CD4-positive, alpha-beta T cell treated with Interleukin-6 for 4 hours (primary cell): Measurements from ENCODE around the gene CNGB1.
"Not testable (repeated sequence)": the region's sequence is repeated elsewhere in the genome, so short reads cannot be mapped to it uniquely, and the experiment has no call there.

ENCODE experiments used
- DNase-seq: peaks from one replicate; pipeline ENCODE4 v3.0.0-alpha.2; 2020; ENCODE audit warnings: mixed read lengths

CNGB1 gene

DNA sequence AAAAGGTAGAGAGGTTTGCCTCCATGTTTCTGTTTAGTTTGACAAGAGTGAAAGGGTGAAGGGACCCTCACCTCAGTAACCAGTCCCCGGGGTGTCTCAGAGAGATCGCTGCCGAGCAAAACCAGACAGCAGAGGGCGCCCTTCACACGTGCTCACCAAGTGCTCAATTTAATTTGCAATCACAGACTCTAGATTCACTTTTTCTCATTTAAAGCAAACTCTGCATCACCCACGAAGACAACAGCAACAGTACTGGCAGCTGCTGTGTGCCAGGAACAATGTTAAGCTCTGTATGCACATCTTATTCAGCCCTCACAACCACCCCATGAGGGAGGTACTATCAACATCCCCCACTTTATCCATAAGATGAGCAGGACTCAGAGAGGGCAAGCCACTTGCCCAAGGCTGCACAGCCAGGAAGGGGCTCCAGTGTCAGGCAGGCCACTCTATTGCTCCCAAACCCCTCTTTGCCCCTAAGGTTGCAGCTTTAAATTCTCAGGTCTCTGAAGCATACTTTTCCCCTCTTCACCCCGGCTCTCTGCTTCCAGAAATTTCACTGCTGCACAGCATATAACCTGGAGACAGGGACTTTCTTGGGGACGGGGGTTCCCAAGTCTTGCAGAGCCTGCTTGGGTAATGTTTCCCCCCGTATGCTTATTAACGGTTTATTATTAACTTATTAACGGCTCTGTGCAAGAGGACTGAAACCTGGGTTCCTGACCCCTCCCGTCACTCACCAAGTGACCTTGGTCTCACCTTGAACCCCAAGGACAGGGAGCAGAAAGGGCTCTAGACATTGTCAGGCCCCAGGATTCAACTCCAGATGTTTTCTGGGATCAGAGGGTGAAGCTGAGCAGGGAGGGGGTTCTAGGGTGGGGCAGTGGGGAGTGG, 70.9 kb downstream of the CNGB1 start:
- DNase-seq: peak; percentile 85

GRCh38 chr16:57898961-57899360, 72.0 kb downstream of the CNGB1 start:
- DNase-seq: no peak

DNA sequence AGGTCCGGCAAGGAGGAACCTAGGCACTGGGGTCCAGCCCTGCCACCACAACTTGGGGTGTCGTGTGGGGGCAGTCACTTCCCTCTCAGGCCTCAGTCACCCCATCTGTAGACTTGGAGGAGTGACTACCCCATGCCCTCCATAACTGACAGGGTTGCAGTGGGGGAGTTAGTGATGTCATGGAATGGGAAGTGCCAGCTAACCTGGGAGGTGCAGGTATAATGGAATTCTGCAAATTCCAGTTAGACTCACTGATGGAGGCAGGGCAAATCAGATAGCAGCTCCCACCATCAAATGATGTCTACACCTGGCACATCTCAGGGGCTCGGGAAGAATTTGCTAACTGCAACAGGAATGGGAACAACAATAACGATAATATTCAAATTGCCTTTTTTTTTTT, 72.9 kb downstream of the CNGB1 start:
- no peak for DNase-seq

DNA sequence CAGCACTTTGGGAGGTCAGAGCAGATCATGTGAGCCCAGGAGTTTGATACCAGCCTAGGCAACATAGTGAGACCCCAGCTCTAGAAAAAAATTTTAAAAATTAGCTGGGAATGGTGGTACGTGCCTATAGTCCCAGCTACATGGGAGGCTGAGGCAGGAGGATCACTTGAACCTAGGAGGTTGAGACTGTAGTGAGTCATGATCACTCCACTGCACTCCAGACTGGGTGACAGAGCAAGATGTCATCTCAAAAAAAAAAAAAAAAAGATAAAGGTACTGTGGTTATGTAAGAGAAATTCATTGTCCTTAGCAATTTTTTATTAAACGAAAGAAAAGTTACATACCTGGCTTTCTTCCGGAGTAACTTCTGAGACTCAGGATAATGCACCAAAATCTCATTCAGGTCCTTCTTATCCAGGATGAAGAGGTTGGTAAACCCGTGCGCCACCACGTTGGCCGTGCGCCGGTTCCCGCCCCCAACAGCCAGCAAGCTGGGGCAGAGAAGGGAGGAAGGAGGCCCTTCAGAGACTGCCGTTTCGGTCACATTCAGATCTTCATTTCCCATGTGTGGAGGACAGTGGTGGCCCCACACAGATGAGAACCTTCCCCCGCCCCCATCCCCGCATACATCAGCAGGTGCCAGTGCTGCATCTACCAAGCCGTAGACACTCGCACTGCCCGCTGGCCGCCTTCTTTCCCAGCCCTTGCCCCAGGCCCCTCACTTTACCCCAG, 73.7 kb downstream of the CNGB1 start:
- DNase-seq: no peak

DNA sequence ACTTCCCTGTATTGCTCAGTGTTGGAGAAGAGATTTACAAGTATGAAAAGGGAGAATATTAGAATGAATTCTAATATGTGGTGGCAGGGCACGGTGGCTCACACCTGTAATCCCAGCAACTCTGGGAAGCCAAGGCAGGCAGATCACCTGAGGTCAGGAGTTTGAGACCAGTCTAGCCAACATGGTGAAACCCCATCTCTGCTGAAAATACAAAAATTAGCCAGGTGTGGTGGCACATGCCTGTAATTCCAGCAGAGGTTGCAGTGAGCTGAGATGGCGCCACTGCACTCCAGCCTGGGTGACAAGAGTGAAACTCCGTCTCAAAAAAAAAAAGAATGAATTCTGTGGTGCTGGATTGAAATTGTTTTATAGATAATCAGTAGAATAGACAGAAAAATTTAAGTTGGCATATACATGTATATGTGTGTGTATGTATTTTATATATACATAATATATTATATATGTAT, 75.8 kb downstream of the CNGB1 start:
- not testable (repeated sequence) for DNase-seq

DNA sequence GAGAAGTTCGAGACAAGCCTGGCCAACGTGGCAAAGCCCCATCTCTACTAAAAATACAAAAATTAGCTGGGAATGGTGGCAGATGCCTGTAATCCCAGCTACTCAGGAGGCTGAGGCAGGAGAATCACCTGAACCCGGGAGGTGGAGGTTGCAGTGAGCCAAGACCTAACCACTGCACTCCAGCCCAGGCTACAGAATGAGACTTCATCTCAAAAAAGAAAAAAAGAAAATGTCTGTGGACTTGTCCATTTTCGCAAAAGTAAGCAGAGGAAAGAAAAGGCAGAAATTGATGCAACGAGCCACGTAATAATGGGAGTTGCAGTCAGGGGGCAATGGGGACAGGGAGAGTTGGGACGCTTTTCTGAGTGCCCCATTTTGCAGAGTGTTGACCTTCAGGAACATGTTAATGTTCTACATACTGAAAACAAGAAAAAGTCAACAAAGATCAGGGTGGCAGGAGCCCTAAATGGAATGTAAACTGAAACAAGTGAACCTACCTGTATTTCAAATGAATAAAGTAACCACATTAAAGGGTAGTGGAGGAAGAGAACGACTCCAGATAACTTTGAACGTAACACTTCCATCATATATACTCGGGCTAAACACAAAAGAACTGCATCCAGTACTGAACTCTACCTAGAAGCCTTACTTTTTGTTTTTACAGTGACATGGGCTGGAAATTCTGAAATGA, 76.4 kb downstream of the CNGB1 start:
- DNase-seq: no peak

GRCh38 chr16:57893559-57894389, 77.2 kb downstream of the CNGB1 start:
- no peak for DNase-seq

- DNase-seq: no peak
These were observed 77.7 kb downstream of the CNGB1 start for GRCh38 chr16:57893217-57893558.

DNA sequence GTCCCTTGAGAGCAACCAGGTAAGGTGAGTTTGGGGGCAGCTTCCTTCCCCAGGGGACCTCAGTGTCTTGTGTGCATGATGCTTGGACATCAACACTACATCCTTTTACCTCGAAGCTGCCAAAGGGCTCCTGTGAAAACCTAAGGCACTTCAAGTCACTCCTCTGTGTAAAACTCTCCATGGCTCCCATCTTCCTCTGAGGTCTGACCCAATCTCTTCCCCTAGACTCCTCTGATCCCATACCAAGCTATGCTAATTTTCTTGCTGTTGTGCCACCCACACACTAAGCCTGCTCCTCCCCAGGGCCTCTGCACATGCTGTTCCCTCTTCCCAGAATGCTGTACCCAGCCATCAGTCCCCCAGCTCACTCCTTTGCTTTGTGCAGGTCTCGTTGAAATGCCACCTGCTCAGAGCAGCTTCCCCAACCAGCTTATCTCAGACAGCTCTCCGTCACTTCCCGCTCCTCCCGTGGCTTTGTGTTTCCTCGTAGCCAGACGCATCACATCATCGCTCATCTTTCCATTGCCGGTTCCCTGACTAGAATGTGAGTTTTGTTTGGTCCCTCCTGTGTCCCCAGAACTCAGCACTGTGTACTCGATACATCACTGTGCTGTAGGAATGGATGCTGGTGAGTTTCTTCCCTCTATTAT, 78.4 kb downstream of the CNGB1 start:
- no peak for DNase-seq

- no peak for DNase-seq
These were observed 78.9 kb downstream of the CNGB1 start for GRCh38 chr16:57892041-57892440.

GRCh38 chr16:57890752-57891111, 80.2 kb downstream of the CNGB1 start:
- DNase-seq: no peak

GRCh38 chr16:57889960-57890751, 80.8 kb downstream of the CNGB1 start:
- DNase-seq: no peak

- no peak for DNase-seq
These were observed 81.4 kb downstream of the CNGB1 start for GRCh38 chr16:57889522-57889921.

DNA sequence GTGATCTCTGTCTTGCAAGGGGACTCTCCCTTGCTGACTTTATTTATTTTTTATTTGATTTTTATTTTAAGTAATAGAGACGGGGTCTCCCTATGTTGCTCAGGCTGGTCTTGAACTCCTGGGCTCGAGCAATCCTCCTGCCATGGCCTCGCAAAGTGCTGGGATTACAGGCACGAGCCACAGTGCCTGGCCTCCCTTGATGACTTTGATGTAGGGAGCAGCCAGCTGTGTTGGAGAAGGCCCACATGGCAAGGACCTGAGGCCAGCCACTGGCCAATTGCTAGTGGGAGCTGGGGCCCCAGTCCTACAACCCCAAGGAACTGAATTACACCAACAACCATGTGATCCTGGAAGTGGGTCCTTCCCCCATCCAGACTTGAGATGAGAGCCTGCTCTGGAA, 81.8 kb downstream of the CNGB1 start:
- DNase-seq: no peak

DNA sequence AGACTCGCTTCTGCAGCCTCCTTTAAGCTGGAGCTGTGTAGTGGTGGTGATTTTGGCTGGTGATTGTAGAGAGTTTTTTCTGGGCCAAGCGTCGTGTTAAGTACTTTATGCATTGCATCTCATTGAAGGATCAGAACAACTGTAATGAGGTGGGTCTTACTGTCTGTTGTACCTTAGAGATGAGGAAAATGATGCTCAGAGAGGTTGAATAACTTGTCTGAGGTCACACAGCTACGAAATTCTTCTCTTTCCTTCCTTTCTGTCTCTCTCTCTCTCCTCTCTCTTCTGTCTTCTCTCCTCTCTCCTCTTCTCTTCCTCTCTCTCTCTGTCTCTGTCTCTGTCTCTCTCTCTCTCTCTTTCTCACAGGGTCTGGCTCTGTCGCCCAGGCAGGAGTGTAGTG, 82.8 kb downstream of the CNGB1 start:
- DNase-seq: no peak

DNA sequence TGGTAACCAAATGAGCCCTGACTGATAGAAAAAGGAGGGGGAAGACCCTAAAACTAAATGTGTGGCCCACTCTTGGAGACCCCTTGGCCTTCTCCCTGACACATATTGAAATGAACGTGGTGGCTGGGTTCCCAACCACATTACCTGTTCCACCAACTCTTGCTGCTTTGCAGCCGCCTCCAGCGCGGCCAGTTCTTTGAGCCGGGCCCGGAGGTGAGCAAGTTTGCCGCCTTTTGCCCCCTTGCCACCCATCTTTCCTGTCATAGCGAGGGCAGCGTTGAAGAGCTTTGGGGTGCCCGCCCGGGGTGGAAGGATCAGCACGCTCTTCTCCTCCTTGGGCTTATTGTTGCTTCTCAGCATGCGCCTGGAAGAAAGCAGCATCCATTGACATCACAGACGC, 83.2 kb downstream of the CNGB1 start:
- DNase-seq: no peak

DNA sequence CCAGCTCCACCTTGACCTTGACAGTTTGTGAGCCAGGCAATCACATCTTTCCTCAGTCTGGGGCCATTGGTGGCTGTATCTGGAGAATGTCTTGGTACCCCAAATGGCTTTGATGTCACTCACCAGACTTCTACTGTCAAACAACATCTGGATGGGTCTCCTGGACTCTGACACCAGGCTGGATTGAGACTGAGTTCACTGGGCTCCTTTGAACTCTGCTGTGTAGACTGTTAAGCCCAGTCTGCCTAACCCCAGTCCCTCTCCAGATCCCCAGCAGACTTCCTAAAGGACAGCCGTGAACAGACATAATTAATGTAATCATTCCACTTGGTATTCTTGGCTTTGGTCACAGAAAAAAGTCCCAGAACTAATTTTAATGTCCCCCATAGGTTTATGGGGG, 84.5 kb downstream of the CNGB1 start:
- DNase-seq: no peak

- no peak for DNase-seq
These were observed 86.2 kb downstream of the CNGB1 start for GRCh38 chr16:57884655-57885133.

DNA sequence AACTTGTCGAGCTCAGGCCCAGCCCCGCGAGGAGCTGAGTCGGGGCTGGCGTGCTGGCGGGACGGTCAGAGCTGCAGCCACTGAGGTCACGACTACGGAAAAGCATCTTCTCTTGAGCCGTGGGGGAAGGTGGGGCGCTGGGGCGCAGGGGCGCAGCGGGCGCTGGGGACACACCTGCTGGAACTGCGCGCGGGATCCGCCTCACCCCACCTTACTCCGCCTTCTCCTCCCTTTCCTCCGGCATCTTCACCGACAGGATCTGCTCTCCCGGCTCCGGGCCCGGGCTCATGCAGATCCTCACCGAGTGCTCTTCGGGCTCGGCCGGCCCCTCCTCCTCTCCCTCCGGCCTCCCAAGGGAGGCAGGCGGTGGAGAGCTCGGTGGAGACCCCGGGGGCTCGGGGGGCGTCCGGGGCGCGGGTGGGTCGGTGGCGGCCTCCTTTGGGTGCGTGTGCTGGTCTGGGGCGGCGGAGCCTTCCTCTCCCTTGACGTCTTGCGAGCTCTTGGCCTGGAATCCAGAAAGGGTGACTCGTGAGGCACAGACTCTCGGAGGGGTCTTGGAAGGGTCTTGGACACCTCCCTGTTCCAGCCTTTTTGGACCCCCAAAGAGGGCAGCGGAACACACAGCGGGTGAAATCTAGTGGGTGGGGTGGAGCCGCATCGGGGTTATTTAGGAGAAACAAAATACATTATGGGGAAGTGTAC, 86.8 kb downstream of the CNGB1 start:
- no peak for DNase-seq

GRCh38 chr16:57883480-57883879, 87.4 kb downstream of the CNGB1 start:
- DNase-seq: no peak

- no peak for DNase-seq
These were observed 88.1 kb downstream of the CNGB1 start for GRCh38 chr16:57882792-57883191.
